Measurements from ENCODE around the gene C3.

C3 gene

DNA sequence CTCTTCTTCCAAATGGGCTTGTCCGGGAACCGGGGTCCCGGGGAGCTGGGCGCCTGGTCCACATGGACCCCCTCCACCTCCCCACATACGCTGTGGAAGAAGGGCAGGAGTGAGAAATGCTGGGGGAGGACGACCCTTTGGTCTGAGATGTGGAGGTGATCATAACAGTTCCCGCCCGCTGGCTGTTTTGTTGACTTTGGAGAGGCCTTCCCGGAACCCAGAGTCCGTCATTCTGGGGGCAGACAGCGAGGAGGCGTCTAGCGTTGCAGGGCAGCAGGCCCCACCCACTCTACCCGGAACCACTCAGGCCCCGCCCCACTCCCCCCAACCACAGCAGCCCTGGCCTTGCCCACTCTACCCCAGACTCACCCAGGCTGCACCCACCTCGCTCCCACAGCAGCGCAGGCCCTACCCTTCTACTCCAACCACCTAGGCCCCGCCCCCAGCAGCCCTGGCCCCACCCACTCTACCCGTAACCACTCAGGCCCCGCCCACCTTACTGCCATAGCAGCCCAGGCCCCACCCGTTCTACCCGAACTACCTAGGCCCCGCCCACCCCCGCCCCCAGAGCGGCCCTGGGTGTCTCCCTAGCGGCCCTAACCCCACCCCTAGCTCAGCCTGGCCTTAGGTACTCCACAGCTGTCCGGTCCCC, 9.8 kb upstream of the C3 start:
- DNase-seq: no peak

GRCh38 chr19:6729573-6730152, 9.2 kb upstream of the C3 start:
- DNase-seq: no peak

GRCh38 chr19:6728346-6728745, 7.9 kb upstream of the C3 start:
- DNase-seq: no peak

DNA sequence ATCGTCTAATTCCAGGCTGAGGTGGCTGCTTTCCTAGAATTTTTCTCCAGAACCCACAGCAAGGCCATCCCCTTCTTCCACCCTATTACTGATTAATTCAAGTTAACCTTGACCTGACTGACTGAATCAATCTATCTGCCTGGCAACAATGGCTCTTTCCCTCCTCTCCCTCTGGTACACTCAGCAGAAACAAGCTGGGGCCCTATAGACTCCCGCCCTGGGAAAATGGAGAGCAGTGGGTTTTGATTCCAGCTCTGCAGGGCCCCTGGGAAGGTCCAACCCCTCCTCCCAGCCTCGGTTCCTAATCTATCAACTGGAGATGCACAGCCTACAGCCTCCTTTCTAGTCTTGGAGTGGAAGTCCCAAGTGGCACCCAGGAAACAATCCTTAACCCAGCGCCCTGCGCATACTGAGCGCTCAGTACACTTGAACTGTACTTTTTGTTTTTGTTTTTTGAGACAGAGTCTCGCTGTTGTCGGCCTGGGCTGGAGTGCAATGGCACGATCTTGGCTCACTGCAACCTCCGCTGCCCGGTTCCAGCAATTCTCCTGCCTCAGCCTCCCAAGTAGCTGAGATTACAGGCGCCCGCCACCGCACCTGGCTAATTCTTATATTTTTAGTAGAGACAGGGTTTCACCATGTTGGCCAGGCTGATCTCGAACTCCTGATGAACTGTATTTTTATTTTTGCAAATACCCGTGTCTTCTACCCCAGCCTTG, 5.2 kb upstream of the C3 start:
- DNase-seq: no peak

DNA sequence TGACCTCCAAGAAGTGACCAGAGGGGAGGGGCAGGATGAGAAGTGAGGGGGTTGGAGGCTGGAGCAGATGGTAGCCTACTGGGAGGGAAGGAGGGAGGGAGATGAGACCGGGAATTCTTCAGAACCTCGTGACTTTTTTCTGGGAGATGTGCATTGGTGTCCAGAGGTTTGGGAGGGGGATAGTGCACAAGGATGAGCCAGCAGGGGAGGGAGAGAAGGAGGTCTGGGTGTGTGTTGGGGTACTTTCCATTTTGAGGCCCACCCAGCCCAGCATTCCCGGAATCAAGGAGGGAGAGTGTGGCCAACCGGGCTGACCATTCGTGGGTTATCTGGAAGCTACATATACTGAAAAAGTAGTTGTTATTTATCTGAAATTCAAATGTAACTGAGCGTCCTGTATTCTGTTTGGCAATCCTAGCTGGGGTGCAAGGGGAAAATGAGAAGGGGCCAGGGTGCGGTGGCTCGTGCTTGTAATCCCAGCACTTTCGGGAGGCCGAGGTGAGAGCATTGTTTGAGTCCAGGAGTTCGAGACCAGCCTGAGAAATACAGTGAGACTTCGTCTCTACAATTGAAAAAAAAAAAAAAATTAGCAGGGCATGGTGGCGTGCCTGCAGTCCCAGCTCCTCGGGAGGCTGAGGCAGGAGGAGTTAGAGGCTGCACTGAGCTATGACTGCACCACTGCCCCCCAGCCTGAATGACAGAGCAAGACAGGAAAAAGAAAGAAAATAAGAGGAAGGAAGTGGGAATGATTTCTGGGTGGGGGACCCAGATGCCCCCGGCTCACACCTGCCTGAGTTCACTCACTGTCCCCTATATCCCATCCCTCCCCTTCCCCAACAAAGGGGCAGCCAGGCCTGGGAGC, 4.4 kb upstream of the C3 start:
- no peak for DNase-seq

DNA sequence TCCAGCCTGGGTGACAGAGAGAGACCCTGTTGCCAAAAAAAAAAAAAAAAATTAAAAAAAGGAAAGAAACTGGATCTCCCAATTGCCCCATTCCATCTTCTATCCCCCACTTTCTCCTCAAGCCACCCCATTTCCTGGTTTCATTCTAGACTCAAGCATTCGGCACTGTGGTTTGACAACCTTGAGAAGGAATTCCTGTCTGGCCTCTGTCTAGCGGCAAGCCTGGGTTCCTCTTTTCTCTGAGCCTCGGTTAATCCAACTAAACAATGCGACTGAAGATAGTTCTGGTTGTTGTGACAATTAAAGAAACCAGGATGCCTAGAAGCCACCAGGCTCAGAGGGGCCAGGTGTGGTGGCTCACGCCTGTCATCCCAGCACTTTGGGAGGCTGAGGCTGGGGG, 3.3 kb upstream of the C3 start:
- DNase-seq: no peak

GRCh38 chr19:6723108-6723618, 2.7 kb upstream of the C3 start:
- DNase-seq: no peak

DNA sequence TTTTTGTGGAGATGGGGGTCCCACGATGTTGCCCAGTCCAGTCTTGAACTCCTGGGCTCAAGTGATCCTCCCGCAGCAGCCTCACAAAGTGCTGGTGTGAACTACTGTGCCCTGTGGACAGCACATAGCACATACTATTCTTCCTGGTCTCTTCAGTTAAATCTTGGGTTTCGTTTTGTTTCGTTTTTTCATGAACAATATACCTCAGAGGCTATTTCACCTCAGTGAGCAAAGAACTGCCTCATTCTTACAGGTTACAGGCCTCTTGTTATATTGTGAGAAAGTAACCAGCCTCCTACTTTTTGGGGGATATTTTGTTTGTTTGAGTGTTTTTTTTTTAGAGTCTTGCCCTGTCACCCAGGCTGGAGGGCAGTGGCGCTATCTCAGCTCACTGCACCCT, 1.3 kb upstream of the C3 start:
- DNase-seq: no peak

GRCh38 chr19:6721138-6721474, 656 bp upstream of the C3 start:
- DNase-seq: no peak

GRCh38 chr19:6719992-6720368, 470 bp downstream of the C3 start:
- DNase-seq: no peak

DNA sequence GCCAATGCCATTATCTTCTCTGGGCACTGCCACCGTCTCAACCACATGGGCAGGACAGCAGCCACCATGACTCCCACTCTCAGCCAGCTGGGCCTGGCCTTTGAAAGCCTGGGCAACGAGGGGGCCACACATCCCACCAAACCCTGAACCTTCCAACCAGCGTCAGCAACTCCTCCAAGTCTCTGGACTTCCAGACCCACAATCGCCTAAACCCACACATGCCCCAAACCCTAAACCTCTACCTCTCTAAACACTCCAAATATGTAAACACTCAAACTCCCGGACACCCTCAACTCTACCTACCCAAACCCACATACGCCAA, 949 bp downstream of the C3 start:
- no peak for DNase-seq

DNA sequence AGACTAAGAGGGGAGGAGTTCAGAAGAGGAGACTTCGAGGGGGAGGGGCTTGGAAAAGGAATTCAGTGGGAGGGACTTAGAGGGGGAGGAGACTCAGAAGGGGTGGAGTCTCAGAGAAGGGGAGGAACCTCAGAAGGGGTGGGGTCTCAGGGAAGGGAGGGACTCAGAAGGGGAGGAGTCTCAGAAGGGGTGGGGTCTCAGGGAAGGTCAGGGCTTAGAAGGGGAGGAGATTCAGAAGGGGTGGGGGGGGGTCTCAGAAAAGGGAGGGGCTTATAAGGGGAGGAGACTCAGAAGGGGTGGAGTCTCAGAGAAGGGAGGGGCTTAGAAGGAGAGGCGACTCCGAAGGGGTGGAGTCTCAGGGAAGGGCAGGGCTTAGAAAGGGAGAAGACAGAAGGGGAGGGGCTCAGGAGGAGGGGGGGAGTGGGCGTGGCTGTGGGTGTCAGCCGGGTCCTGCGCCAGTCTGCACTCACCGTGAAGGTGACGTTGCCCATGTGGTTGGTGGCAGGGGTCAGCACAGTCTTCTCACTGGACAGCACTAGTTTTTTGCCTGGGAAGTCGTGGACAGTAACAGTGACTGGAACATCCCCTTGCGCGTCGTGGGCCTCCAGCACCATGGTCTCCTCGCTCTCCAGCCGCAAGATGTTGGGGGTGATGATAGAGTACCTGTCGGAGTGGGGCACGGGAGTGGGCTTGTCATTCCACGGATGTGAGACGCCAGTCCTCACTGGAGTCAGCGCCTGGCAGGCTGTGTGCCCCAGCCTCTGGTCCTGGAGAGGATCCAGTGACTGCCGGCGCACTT, 1.5 kb downstream of the C3 start:
- no peak for DNase-seq

- no peak for DNase-seq
These were observed 2.2 kb downstream of the C3 start for GRCh38 chr19:6718111-6718740.

GRCh38 chr19:6717441-6717971, 2.9 kb downstream of the C3 start:
- DNase-seq: no peak

DNA sequence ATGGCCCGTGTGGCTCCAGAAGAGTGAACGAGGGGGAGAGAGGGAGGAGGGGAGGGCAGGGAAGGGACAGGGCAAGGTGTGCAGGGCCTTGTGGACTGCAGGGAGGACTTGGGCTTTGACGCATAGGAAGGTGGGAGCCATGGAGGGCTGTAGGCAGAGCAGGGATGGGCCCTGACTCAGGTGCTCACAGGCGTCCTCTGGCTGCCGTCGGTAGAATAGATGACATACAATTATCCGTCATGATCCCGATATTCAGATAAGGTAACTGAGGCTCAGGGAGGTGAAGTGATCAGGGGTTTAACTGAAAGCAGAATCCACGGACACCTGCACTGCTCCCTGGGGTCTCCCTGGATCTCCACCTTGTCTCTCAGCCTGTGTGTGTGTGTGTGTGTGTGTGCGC, 3.4 kb downstream of the C3 start:
- DNase-seq: no peak

DNA sequence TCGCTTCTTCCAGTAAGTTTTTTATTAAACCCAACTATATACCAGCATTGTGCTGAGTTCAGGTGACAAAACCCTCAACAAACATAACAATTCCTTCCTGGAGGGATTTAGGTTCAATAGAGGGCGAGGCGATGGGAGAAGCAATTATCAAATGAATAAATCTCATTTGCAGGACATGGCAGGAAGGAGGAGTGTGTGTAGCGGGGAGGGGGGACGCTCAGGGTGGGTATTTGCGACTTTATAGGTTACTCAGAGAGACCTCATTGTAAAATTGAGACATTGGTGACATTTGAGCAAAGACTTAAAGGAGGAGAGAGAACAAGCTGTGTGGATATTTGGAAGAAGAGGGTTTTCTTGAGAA, 3.9 kb downstream of the C3 start:
- DNase-seq: no peak

DNA sequence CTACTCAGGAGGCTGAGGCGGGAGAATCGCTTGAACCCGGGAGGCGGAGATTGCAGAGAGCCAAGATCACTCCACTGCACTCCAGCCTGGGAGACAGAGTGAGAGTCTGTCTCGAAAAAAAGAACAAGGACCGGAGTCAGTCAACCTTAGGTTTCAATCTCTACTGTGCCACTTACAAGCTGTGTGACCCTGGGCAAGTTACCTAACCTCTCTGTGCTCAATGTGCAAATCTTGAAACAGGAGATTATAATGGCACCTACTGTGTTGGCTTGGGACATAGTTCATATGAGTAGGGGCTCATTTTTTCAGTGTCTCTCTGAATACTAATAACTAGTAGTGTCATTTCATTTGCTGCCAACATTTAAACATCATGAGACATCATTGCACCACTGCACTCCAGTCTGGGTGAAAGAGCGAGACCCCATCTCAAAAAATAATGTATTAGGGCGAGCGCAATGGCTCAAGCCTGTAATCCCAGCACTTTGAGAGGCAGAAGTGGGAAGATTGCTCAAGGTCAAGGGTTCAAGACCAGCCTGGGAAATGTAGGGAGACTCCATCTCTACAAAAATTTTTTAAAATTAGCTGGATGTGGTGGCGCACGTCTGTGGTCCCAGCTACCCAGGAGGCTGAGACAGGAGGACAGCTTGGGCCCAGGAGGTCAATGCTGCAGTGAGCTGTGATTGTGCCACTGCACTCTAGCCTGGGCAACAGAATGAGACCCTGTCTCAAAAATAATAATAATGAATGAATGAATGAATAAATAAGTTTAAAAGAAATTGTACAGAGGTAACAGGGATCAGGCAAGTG, 5.5 kb downstream of the C3 start:
- DNase-seq: no peak

- no peak for DNase-seq
These were observed 6.4 kb downstream of the C3 start for GRCh38 chr19:6713773-6714692.

- no peak for DNase-seq
These were observed 7.5 kb downstream of the C3 start for GRCh38 chr19:6712692-6713670.

Data from NCI-H1092 (cell line).